Lower leg skin (tissue), 3 donors: ENCODE data around the gene SLC6A12.

Experiments
- CTCF ChIP-seq, 3 donors: fragments of 450-650 bp; IDR thresholded peaks; one replicate each; pipeline ENCODE4 v1.5.1; 2016; ENCODE audit warnings: antibody characterized with exemption in 3 of 3, mild to moderate bottlenecking in 3 of 3, moderate library complexity in 2 of 3
- POLR2A ChIP-seq, 2 donors: fragments of 450-650 bp; IDR thresholded peaks; one replicate each; pipeline ENCODE4 v1.6.1; 2016 to 2017; ENCODE audit warnings: antibody characterized with exemption in 2 of 2, mild to moderate bottlenecking in 1 of 2, moderate library complexity in 1 of 2

DNA sequence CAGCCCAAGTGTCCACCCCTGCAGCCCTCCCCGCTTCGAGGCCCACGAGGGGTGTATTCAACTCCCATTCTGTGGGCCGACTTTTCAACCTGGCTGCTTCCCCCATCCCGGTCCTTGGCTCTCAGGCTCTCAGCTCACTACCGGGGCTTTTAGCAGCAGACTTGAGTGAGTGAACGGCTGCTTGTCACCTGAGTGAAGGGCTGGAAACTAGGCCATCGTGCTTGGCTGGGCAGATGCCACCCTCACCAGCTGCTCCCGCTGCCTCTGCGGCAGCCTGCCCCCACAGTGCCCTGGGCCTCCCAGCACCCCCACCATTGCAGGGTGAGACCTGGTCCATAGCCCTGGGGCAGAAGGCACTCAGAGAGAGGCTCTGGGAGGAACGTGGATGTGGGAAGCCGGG is 59.9 kb downstream of the SLC6A12 start:
- TF ChIP-seq POLR2A (IDR thresholded peaks at IDR 0.05) (no peak), CTCF (IDR thresholded peaks at IDR 0.05) (no peak)
